GM23338 (cell line): ENCODE measurements around the gene GUCY2C. TPM values are rescaled to one million over a fixed set of nuclear protein-coding genes. Genes with fewer than 3 reads are reported as not detected.

Source experiments
- EZH2 ChIP-seq: fragments of 200-600 bp; sonication (generic); IDR thresholded peaks from one replicate; pipeline ENCODE4 v1.8.0; 2017; ENCODE audit warnings: antibody characterized with exemption, mild to moderate bottlenecking, low read depth; ENCODE audit not compliant: unreplicated experiment
- NANOG ChIP-seq: IDR thresholded peaks from 2 replicates; pipeline ENCODE4 v1.6.1; 2016; ENCODE audit warnings: antibody characterized with exemption, borderline replicate concordance
- POLR2AphosphoS5 ChIP-seq: IDR thresholded peaks from 2 replicates; pipeline ENCODE4 v1.6.1; 2016; ENCODE audit warnings: antibody characterized with exemption, low read depth
- STAT1 ChIP-seq: IDR thresholded peaks from one replicate; pipeline ENCODE4 v1.6.1; 2016; ENCODE audit warnings: antibody characterized with exemption; ENCODE audit not compliant: unreplicated experiment
- ZNF114 ChIP-seq: fragments of 250-450 bp; sonication (Bioruptor Pico); IDR thresholded peaks from 2 replicates; pipeline ENCODE4 v1.5.0; 2020; ENCODE audit warnings: mild to moderate bottlenecking, moderate library complexity
- ZNF331 ChIP-seq: fragments of 250-450 bp; sonication (Bioruptor Pico); IDR thresholded peaks from 2 replicates; pipeline ENCODE4 v1.5.0; 2020; ENCODE audit warnings: low read depth, mild to moderate bottlenecking, moderate library complexity
- polyA plus RNA-seq: library from polyadenylated mRNA; unstranded; fragments of >200 nt; fragmentation: Nextera tagmentation; extraction: Ambion mirVana; gene quantifications from 2 replicates; pipeline ENCODE4 v1.2.1, GENCODE V29; 2016
- total RNA-seq: library from RNA; depleted of rRNA; stranded (reverse); fragments of >200 nt; shearing (Covaris generic); gene quantifications from 2 replicates; pipeline ENCODE4 v1.2.3, GENCODE V29; 2014
- TF ChIP-seq, protein P1 (sequence below): fragments of 250-450 bp; sonication (Bioruptor Pico); IDR thresholded peaks from 2 replicates; pipeline ENCODE4 v1.5.0; 2020; ENCODE audit warnings: mild to moderate bottlenecking, moderate library complexity
- TF ChIP-seq, protein P2 (sequence below), 2 experiments: fragments of 200-600 bp in 1 of 2; sonication (generic) in 1 of 2; conservative IDR thresholded peaks; 2 replicates each; pipeline versions ENCODE4 v1.5.1 to v1.6.1; 2016 to 2017; ENCODE audit warnings: antibody characterized with exemption in 2 of 2, low read depth in 2 of 2, mild to moderate bottlenecking in 2 of 2, moderate library complexity in 1 of 2
- TF ChIP-seq, protein P3 (sequence below): IDR thresholded peaks from 2 replicates; pipeline ENCODE4 v1.6.1; 2016; ENCODE audit warnings: antibody characterized with exemption

The GUCY2C gene
- total and polyA plus RNA-seq, 2 experiments from 2014 or later = 2.1 to 3.1 TPM

DNA sequence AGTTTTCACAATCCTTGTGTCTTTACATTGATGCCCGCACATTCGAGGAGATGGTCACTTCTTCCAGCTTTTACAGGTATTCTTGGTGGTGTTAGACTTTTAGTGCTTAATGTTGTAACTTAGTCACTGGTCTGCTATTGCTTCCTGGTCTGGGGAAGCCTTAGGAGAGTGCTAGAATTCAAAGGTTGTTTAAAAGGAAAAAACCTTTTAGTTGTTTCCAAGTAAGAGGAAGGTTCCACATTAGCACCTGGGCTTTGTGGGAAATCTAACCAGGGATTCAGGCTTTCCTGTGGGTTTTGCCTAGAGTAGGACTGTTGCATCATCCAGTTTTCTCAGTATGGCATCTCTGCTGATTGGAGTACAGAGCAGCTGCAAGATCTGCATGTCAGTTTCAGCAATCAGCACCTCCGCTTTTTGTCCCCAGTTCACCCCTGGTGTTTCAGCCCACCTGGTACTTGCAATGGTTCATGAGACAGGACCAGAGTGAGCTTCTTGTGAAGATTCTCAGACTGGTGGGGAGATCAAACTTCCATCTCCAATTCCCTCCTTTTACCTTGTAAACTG is 84.7 kb downstream of the GUCY2C start (continued):
- TF ChIP-seq, protein P1, sequence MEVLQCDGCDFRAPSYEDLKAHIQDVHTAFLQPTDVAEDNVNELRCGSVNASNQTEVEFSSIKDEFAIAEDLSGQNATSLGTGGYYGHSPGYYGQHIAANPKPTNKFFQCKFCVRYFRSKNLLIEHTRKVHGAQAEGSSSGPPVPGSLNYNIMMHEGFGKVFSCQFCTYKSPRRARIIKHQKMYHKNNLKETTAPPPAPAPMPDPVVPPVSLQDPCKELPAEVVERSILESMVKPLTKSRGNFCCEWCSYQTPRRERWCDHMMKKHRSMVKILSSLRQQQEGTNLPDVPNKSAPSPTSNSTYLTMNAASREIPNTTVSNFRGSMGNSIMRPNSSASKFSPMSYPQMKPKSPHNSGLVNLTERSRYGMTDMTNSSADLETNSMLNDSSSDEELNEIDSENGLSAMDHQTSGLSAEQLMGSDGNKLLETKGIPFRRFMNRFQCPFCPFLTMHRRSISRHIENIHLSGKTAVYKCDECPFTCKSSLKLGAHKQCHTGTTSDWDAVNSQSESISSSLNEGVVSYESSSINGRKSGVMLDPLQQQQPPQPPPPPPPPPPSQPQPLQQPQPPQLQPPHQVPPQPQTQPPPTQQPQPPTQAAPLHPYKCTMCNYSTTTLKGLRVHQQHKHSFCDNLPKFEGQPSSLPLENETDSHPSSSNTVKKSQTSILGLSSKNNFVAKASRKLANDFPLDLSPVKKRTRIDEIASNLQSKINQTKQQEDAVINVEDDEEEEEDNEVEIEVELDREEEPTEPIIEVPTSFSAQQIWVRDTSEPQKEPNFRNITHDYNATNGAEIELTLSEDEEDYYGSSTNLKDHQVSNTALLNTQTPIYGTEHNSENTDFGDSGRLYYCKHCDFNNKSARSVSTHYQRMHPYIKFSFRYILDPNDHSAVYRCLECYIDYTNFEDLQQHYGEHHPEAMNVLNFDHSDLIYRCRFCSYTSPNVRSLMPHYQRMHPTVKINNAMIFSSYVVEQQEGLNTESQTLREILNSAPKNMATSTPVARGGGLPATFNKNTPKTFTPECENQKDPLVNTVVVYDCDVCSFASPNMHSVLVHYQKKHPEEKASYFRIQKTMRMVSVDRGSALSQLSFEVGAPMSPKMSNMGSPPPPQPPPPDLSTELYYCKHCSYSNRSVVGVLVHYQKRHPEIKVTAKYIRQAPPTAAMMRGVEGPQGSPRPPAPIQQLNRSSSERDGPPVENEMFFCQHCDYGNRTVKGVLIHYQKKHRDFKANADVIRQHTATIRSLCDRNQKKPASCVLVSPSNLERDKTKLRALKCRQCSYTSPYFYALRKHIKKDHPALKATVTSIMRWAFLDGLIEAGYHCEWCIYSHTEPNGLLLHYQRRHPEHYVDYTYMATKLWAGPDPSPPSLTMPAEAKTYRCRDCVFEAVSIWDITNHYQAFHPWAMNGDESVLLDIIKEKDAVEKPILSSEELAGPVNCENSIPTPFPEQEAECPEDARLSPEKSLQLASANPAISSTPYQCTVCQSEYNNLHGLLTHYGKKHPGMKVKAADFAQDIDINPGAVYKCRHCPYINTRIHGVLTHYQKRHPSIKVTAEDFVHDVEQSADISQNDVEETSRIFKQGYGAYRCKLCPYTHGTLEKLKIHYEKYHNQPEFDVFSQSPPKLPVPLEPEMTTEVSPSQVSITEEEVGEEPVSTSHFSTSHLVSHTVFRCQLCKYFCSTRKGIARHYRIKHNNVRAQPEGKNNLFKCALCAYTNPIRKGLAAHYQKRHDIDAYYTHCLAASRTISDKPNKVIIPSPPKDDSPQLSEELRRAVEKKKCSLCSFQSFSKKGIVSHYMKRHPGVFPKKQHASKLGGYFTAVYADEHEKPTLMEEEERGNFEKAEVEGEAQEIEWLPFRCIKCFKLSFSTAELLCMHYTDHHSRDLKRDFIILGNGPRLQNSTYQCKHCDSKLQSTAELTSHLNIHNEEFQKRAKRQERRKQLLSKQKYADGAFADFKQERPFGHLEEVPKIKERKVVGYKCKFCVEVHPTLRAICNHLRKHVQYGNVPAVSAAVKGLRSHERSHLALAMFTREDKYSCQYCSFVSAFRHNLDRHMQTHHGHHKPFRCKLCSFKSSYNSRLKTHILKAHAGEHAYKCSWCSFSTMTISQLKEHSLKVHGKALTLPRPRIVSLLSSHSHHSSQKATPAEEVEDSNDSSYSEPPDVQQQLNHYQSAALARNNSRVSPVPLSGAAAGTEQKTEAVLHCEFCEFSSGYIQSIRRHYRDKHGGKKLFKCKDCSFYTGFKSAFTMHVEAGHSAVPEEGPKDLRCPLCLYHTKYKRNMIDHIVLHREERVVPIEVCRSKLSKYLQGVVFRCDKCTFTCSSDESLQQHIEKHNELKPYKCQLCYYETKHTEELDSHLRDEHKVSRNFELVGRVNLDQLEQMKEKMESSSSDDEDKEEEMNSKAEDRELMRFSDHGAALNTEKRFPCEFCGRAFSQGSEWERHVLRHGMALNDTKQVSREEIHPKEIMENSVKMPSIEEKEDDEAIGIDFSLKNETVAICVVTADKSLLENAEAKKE (CRISPR knock-in tag) = no peak
- TF ChIP-seq, protein P2, sequence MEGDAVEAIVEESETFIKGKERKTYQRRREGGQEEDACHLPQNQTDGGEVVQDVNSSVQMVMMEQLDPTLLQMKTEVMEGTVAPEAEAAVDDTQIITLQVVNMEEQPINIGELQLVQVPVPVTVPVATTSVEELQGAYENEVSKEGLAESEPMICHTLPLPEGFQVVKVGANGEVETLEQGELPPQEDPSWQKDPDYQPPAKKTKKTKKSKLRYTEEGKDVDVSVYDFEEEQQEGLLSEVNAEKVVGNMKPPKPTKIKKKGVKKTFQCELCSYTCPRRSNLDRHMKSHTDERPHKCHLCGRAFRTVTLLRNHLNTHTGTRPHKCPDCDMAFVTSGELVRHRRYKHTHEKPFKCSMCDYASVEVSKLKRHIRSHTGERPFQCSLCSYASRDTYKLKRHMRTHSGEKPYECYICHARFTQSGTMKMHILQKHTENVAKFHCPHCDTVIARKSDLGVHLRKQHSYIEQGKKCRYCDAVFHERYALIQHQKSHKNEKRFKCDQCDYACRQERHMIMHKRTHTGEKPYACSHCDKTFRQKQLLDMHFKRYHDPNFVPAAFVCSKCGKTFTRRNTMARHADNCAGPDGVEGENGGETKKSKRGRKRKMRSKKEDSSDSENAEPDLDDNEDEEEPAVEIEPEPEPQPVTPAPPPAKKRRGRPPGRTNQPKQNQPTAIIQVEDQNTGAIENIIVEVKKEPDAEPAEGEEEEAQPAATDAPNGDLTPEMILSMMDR (conservative IDR thresholded peaks at IDR 0.05; ENCODE audit: low read depth in 2 of 2) = no peak
- no peak for TF ChIP-seq POLR2AphosphoS5
- no peak for TF ChIP-seq STAT1
- no peak for TF ChIP-seq EZH2
- no peak for TF ChIP-seq NANOG
- TF ChIP-seq ZNF331 (CRISPR knock-in tag) = no peak
- no peak for TF ChIP-seq ZNF114 (CRISPR knock-in tag)
- TF ChIP-seq, protein P3, sequence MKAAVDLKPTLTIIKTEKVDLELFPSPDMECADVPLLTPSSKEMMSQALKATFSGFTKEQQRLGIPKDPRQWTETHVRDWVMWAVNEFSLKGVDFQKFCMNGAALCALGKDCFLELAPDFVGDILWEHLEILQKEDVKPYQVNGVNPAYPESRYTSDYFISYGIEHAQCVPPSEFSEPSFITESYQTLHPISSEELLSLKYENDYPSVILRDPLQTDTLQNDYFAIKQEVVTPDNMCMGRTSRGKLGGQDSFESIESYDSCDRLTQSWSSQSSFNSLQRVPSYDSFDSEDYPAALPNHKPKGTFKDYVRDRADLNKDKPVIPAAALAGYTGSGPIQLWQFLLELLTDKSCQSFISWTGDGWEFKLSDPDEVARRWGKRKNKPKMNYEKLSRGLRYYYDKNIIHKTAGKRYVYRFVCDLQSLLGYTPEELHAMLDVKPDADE = no peak
